IMR-90 (cell line): ENCODE results near the gene MDP1.

ENCODE experiments used
- BHLHE40 ChIP-seq: fragments of 150-350 bp; IDR thresholded peaks from 2 replicates; pipeline ENCODE4 v1.6.1; 2016; ENCODE audit warnings: mild to moderate bottlenecking, low read depth, low read length
- RCOR1 ChIP-seq: IDR thresholded peaks from 2 replicates; pipeline ENCODE4 v1.6.1; 2012; ENCODE audit warnings: mild to moderate bottlenecking, low read length, improper control_type of control experiment; ENCODE audit not compliant: insufficient replicate concordance
- RFX5 ChIP-seq: IDR thresholded peaks from 2 replicates; pipeline ENCODE4 v1.8.0; 2012; ENCODE audit warnings: low read depth, mild to moderate bottlenecking, low read length, moderate library complexity
- TF ChIP-seq, protein P1 (sequence below): conservative IDR thresholded peaks from 2 replicates; pipeline ENCODE4 v1.5.1; 2012; ENCODE audit warnings: mild to moderate bottlenecking, low read depth, low read length, improper control_type of control experiment

DNA sequence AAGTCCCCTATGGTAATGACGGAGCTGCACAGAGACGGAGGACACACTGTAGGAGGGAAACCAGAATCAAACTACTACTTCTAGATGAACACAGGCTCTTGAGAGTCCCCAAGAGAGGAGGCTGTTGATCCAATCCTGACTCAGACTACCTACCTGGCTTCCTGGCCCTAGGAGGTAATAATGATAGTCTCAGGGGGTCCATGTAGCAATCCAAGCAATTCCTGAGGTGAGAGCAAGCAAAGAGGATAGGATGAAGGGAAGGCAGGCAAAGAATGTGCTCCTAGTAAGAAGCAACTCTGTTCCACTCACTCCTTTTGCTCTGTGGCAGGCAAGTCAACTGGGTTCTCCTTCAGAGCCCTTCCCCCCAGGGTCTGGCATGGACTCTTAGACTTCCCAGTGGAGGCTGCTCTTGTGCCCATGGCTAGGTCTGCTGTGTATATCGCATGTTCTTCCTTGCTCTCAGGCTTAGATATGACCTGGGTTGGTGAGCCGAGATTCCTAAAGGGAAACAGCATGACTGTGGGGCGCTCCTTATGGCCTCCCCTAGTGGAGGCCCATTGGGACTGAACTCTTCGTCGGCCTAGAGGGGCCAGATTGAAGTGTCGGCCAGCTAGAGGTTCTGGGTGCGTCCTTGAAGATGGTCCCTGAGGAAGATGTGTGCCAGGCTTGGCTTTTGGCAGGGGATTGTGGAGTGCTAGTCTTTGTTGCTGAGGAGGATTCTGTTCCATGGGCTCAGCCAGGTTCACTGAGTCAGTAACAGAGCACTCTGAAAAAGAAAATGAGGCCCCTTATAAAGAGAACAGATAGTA lies 24.4 kb upstream of the MDP1 start:
- TF ChIP-seq BHLHE40 (no peak), RCOR1 (no peak), RFX5 (no peak)
- TF ChIP-seq, protein P1, sequence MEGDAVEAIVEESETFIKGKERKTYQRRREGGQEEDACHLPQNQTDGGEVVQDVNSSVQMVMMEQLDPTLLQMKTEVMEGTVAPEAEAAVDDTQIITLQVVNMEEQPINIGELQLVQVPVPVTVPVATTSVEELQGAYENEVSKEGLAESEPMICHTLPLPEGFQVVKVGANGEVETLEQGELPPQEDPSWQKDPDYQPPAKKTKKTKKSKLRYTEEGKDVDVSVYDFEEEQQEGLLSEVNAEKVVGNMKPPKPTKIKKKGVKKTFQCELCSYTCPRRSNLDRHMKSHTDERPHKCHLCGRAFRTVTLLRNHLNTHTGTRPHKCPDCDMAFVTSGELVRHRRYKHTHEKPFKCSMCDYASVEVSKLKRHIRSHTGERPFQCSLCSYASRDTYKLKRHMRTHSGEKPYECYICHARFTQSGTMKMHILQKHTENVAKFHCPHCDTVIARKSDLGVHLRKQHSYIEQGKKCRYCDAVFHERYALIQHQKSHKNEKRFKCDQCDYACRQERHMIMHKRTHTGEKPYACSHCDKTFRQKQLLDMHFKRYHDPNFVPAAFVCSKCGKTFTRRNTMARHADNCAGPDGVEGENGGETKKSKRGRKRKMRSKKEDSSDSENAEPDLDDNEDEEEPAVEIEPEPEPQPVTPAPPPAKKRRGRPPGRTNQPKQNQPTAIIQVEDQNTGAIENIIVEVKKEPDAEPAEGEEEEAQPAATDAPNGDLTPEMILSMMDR, result no peak
